Cardiac muscle cell (in vitro differentiated cells and primary cell): Measurements from ENCODE around the gene MAGEF1. TPM values are rescaled to one million over a fixed set of nuclear protein-coding genes. Genes with fewer than 3 reads are reported as not detected.
A peak's percentile ranks its signal among the peaks of the same experiment; 100 is the strongest.

ENCODE experiments used
- DNase-seq, 2 donors: peaks; one replicate each; pipeline versions ENCODE4 v3.0.0 to v3.0.0-alpha.2; 2010 to 2017; ENCODE audit warnings: low read depth in 1 of 2, low spot score in 1 of 2
- H3K27ac ChIP-seq: fragments of 200-600 bp; sonication (generic); 2 replicates; pipeline ENCODE4 v1.5.1; 2016
- H3K27me3 ChIP-seq: fragments of 200-600 bp; sonication (generic); 2 replicates; pipeline ENCODE4 v1.6.0; 2016; ENCODE audit warnings: control low read depth
- H3K36me3 ChIP-seq: fragments of 200-600 bp; sonication (generic); 2 replicates; pipeline ENCODE4 v1.5.1; 2016; ENCODE audit warnings: control low read depth
- H3K4me1 ChIP-seq: fragments of 200-600 bp; sonication (generic); 2 replicates; pipeline ENCODE4 v1.8.1; 2017; ENCODE audit warnings: low read depth, mild to moderate bottlenecking, mixed run types
- H3K4me3 ChIP-seq: fragments of 200-600 bp; sonication (generic); 2 replicates; pipeline ENCODE4 v1.5.1; 2016; ENCODE audit warnings: mild to moderate bottlenecking
- H3K9me3 ChIP-seq: fragments of 200-600 bp; sonication (generic); 2 replicates; pipeline ENCODE4 v1.5.1; 2017; ENCODE audit warnings: low read depth, mild to moderate bottlenecking, control low read depth
- polyA plus RNA-seq: library from polyadenylated mRNA; unstranded; fragments of >200 nt; fragmentation: Nextera tagmentation; extraction: Ambion mirVana; gene quantifications from 2 replicates; pipeline ENCODE4 v1.2.1, GENCODE V29; 2016
- total RNA-seq: library from RNA; depleted of rRNA; stranded (reverse); fragments of >200 nt; gene quantifications from 2 replicates; pipeline ENCODE4 v1.2.3, GENCODE V29; 2016
- TF ChIP-seq, protein P1 (sequence below): IDR thresholded peaks from 2 replicates; pipeline ENCODE4 v1.5.1; 2012; ENCODE audit warnings: low read depth, mild to moderate bottlenecking, low read length

Gene MAGEF1
- total and polyA plus RNA-seq, 2 experiments from 2014 or later = 236 to 255 TPM

DNA sequence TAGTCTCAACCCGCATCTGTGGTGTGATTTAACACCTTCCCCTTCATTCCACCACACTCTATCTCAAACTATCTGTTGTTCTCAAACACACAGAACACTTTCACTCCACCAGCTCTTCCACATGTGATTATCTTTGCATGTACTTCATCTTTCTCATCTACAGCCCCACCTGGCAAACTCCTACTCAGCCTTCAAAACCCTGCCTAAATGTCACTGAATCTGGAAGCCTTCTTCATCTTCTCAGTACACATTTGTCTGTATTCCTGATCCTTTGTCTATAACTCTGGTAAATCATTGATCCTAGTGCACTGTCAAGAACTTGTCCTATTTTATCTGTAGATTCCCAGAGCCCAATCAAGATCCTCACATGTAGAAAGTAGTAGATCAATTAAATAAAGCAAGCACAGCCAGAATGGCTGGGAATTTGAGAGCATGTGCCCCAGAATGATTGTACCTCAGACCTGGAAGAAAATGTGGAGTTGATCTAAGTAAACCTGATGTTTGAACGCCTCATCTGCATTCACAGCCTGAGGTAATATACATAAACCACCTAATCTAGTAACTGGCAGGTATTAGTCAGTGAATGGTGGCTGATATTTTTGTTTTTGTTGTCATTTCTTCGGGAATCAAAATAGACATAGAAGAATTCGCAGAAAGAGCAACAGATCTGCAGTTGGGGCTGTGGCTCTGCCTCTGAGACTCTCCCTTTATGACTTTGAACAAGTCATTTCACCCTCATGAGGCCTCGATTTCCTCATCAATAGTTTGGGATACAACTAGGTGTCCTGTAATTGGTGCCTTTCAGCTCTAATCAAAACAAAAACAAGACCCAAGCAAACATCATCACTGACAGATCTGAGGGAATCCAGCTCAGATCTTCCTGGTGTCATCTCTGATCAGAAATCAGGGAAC lies 28.0 kb upstream of the MAGEF1 start:
- Histone ChIP-seq H3K27ac (no peak overlapping the region), H3K4me1 (peaks cover 20% of the 10 kb centered on the region), H3K9me3 (no peaks in the 10 kb centered on the region), H3K36me3 (no peaks in the 10 kb centered on the region), H3K27me3 (no peaks in the 10 kb centered on the region), H3K4me3 (no peak overlapping the region)
- no peak for DNase-seq
- TF ChIP-seq, protein P1, sequence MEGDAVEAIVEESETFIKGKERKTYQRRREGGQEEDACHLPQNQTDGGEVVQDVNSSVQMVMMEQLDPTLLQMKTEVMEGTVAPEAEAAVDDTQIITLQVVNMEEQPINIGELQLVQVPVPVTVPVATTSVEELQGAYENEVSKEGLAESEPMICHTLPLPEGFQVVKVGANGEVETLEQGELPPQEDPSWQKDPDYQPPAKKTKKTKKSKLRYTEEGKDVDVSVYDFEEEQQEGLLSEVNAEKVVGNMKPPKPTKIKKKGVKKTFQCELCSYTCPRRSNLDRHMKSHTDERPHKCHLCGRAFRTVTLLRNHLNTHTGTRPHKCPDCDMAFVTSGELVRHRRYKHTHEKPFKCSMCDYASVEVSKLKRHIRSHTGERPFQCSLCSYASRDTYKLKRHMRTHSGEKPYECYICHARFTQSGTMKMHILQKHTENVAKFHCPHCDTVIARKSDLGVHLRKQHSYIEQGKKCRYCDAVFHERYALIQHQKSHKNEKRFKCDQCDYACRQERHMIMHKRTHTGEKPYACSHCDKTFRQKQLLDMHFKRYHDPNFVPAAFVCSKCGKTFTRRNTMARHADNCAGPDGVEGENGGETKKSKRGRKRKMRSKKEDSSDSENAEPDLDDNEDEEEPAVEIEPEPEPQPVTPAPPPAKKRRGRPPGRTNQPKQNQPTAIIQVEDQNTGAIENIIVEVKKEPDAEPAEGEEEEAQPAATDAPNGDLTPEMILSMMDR = no peak

DNA sequence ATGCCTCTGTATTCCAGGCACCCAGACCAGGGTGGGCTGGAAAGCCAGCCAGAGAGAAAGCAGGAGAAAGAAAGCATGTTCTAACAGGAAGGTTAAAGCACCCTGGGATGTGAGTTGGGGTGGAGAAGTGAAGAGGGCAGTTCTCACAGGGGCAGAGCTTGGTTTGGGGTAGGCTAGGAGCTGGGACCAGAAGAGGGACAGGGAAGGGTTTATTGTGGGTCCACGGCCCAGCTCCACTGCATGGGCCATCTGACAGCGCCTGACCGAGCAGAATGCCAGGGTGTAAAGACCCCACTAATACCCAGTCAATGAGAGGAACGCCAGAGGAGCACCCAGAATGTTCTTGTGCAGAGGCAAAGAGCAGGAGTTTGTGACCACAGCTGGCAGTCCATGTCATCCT lies 27.1 kb upstream of the MAGEF1 start:
- Histone ChIP-seq H3K9me3 (no peaks in the 10 kb centered on the region), H3K27ac (no peak overlapping the region), H3K4me1 (peaks cover 20% of the 10 kb centered on the region), H3K27me3 (no peaks in the 10 kb centered on the region), H3K36me3 (no peaks in the 10 kb centered on the region), H3K4me3 (no peak overlapping the region)
- DNase-seq = no peak
- TF ChIP-seq, protein P1 = no peak

DNA sequence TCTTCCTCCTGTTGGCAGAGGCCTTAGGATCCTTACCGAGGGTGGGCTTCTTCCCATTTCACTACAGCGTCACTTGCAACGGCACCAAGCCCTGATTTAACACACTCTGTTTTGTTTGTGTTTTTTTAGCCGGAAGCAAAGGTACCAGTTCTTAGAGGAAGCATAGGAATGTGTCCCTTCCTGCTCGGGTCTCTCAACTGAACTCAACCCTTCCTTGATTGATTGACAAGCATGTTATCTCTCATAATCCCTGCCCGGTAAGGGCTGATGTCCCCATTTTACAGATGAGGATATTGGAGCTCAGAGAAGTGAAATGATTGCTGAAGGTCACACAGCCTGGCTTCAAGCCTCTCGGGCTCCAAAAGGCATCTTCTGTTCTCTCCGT lies 26.6 kb upstream of the MAGEF1 start:
- H3K4me3 ChIP-seq = no peak overlapping the region
- DNase-seq = no peak
- H3K27me3 ChIP-seq = no peaks in the 10 kb centered on the region
- TF ChIP-seq, protein P1 = no peak
- H3K9me3 ChIP-seq = no peaks in the 10 kb centered on the region
- no peaks in the 10 kb centered on the region for H3K36me3 ChIP-seq
- peak overlapping the region; percentile 67 for H3K27ac ChIP-seq
- H3K4me1 ChIP-seq = peaks cover 20% of the 10 kb centered on the region

DNA sequence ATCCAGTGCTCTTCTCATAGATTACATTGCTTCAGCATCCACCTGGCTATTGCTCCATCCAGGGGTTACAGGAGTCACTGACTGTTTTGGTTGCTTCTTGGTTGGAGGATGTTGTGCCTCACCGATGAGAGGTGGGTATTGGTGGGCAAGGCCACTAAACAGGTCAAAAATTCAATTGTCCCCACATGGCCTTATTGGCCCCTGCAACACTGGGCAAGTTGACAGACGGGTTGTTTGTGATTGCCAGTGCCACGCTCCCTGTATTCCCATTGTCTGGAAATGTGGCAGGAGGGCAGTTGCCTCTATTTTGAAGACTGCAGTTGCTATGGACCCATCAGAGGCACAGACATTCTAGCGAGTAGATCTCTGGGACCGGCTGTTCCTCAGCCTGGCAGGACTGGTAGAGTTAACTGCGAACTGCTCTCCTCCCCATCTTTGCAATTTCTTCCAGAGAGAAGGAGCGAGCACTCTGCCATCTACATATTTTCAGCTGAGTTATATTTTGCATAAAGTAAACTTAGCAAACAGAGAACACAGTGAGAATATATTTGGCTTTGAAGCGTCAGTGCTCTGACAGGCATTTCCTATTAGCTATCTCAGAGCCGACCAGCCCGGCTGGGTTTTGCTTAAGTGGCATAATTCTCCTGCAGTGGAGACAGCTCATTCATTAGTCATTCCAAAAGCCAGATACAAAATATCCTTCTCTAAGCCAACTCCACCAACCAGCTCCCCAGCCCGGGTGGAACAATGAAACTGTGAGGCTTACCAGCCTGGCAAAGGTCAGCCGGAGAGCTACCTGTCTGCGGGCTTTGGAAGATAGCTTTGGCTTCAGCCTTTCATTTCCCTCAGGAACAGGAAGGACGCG lies 26.0 kb upstream of the MAGEF1 start:
- TF ChIP-seq, protein P1 = no peak
- Histone ChIP-seq H3K27me3 (no peaks in the 10 kb centered on the region), H3K4me1 (peaks cover 16% of the 10 kb centered on the region), H3K4me3 (no peak overlapping the region), H3K36me3 (no peaks in the 10 kb centered on the region), H3K9me3 (no peaks in the 10 kb centered on the region), H3K27ac (peak overlapping the region; percentile 67)
- peak in 1 of 2 donors; percentile 85 for DNase-seq

DNA sequence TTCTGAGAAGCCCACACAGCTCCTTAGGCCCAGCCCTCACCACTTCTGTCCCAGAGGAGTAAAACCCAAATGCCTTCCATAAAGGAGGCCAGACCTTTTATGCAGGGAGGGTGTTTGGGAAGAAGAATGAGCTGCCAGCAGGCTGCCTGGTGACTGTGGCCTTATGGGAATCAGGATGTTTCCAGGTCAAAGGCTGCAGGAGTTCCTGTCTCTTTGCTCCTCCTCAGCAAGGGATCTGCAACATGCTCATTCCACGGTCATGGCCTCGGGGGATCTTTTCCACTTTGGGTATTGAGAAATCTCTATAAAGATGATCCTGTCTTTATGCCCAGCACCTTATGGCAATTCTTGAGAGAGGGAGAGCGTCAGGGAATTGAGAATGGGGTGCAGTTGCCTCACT lies 25.2 kb upstream of the MAGEF1 start:
- H3K9me3 ChIP-seq = no peaks in the 10 kb centered on the region
- H3K27me3 ChIP-seq = no peaks in the 10 kb centered on the region
- TF ChIP-seq, protein P1 = no peak
- H3K4me3 ChIP-seq = no peak overlapping the region
- DNase-seq = no peak
- H3K4me1 ChIP-seq = peaks cover 11% of the 10 kb centered on the region
- no peak overlapping the region for H3K27ac ChIP-seq
- H3K36me3 ChIP-seq = no peaks in the 10 kb centered on the region
